ENCODE measurements around the gene PIK3IP1.

GRCh38 chr22:31333641-31334040, 41.4 kb upstream of the PIK3IP1 start:
- TF ChIP-seq POLR2A (IDR thresholded peaks at IDR 0.05), result no peak
- TF ChIP-seq, protein P1, sequence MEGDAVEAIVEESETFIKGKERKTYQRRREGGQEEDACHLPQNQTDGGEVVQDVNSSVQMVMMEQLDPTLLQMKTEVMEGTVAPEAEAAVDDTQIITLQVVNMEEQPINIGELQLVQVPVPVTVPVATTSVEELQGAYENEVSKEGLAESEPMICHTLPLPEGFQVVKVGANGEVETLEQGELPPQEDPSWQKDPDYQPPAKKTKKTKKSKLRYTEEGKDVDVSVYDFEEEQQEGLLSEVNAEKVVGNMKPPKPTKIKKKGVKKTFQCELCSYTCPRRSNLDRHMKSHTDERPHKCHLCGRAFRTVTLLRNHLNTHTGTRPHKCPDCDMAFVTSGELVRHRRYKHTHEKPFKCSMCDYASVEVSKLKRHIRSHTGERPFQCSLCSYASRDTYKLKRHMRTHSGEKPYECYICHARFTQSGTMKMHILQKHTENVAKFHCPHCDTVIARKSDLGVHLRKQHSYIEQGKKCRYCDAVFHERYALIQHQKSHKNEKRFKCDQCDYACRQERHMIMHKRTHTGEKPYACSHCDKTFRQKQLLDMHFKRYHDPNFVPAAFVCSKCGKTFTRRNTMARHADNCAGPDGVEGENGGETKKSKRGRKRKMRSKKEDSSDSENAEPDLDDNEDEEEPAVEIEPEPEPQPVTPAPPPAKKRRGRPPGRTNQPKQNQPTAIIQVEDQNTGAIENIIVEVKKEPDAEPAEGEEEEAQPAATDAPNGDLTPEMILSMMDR (IDR thresholded peaks at IDR 0.05), result no peak
